Measurements from ENCODE around the gene DLGAP1.

DNA sequence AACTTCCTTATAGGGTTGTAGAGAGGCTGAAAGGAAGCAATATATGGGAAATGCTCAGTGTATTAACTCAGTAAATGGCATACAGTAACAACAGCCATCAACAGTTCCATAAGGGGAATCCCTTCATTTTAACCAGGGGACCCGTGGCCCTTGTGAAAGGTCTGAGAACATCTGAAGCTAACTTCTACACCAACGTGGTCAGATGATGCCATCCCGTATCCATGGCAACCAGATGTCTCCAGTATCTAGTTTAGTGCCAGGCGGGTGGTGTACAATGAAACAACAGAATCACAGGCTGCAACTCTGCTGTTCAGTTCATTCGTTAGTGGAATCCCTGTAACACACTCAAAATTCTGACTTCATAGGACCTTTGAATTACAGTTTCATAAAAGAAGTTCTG, 842.8 kb downstream of the DLGAP1 start:
- TF ChIP-seq, protein P1, sequence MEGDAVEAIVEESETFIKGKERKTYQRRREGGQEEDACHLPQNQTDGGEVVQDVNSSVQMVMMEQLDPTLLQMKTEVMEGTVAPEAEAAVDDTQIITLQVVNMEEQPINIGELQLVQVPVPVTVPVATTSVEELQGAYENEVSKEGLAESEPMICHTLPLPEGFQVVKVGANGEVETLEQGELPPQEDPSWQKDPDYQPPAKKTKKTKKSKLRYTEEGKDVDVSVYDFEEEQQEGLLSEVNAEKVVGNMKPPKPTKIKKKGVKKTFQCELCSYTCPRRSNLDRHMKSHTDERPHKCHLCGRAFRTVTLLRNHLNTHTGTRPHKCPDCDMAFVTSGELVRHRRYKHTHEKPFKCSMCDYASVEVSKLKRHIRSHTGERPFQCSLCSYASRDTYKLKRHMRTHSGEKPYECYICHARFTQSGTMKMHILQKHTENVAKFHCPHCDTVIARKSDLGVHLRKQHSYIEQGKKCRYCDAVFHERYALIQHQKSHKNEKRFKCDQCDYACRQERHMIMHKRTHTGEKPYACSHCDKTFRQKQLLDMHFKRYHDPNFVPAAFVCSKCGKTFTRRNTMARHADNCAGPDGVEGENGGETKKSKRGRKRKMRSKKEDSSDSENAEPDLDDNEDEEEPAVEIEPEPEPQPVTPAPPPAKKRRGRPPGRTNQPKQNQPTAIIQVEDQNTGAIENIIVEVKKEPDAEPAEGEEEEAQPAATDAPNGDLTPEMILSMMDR (IDR thresholded peaks at IDR 0.05), result no peak
- TF ChIP-seq EZH2 (IDR thresholded peaks at IDR 0.05; ENCODE audit: borderline replicate concordance, insufficient read depth, low read depth, low read length, poor library complexity, severe bottlenecking), result no peak
